Measurements from ENCODE around the gene PPFIA1.

GRCh38 chr11:70230840-70231710 is 39.4 kb upstream of the PPFIA1 start:
- TF ChIP-seq CTCF (conservative IDR thresholded peaks at IDR 0.05) (no peak), ZFX (IDR thresholded peaks at IDR 0.05) (no peak)

All from C4-2B (cell line).